IMR-90 (cell line): ENCODE data around the gene PIGC. TPM values are rescaled to one million over a fixed set of nuclear protein-coding genes. Genes with fewer than 3 reads are reported as not detected.

Source experiments
- ATAC-seq: fragments of 200-7000 bp; cut with Tn5 transposase; 2 replicates; pipeline ENCODE4 v1.9.1; 2020; ENCODE audit warnings: low read depth, mild to moderate bottlenecking, moderate library complexity
- BruUV-seq: library from RNA; stranded (reverse); fragments of 400-500 nt; replicated peaks from 2 replicates; lab custom pipeline; 2021; lab: Mats Ljungman, UMichigan
- CTCF ChIA-PET: fragments of 300-600 bp; formaldehyde crosslinking; extraction: SDS; loops from one replicate; lab custom pipeline; 2021; ENCODE audit warnings: antibody characterized with exemption; lab: Yijun Ruan, JAX
- POLR2A ChIA-PET: fragments of 300-600 bp; sonication (Branson Sonifier 250); formaldehyde crosslinking; loops from one replicate; lab custom pipeline; 2022; ENCODE audit warnings: antibody characterized with exemption; ENCODE audit not compliant: unreplicated experiment; lab: Charles Lee
- DNase-seq: peaks from one replicate; pipeline ENCODE4 v3.0.0; 2013
- H2AFZ ChIP-seq: replicated peaks from 2 replicates; pipeline ENCODE3; 2013; ENCODE audit warnings: low read length, mild to moderate bottlenecking; ENCODE audit not compliant: poor library complexity
- H2AK5ac ChIP-seq: 2 replicates; pipeline ENCODE4 v1.6.1; 2013; ENCODE audit warnings: low read depth, low read length, inconsistent platforms
- H2AK9ac ChIP-seq: replicated peaks from 2 replicates; pipeline ENCODE3; 2013; ENCODE audit warnings: mild to moderate bottlenecking, low read depth, low read length, moderate library complexity; ENCODE audit not compliant: poor library complexity
- H2BK120ac ChIP-seq: 2 replicates; pipeline ENCODE4 v1.6.1; 2013; ENCODE audit warnings: low read depth, low read length, inconsistent platforms
- H2BK15ac ChIP-seq: 3 replicates; pipeline ENCODE4 v1.6.1; 2013; ENCODE audit warnings: low read depth, low read length, inconsistent platforms
- H2BK20ac ChIP-seq: 2 replicates; pipeline ENCODE4 v1.6.1; 2013; ENCODE audit warnings: low read depth, mild to moderate bottlenecking, inconsistent platforms, low read length, moderate library complexity
- H2BK5ac ChIP-seq: 2 replicates; pipeline ENCODE4 v1.6.1; 2013; ENCODE audit warnings: mild to moderate bottlenecking, low read depth, low read length, inconsistent platforms; ENCODE audit not compliant: poor library complexity, severe bottlenecking
- H3K14ac ChIP-seq: replicated peaks from 2 replicates; pipeline ENCODE4 v1.6.1; 2013; ENCODE audit warnings: low read depth, low read length, inconsistent platforms
- H3K18ac ChIP-seq: 2 replicates; pipeline ENCODE4 v1.6.1; 2013; ENCODE audit warnings: low read depth, low read length, control low read depth
- H3K23ac ChIP-seq: 2 replicates; pipeline ENCODE4 v1.6.1; 2013; ENCODE audit warnings: low read depth, low read length, inconsistent platforms
- H3K27ac ChIP-seq: 2 replicates; pipeline ENCODE4 v1.5.1; 2013; ENCODE audit warnings: mild to moderate bottlenecking, control low read depth, low read length; ENCODE audit not compliant: insufficient read depth
- H3K27me3 ChIP-seq: 2 replicates; pipeline ENCODE4 v1.6.1; 2013; ENCODE audit warnings: low read length; ENCODE audit not compliant: control insufficient read depth, insufficient read depth
- H3K36me3 ChIP-seq: 2 replicates; pipeline ENCODE4 v1.6.1; 2013; ENCODE audit warnings: low read length, mixed read lengths; ENCODE audit not compliant: control insufficient read depth, insufficient read depth
- H3K4ac ChIP-seq: 2 replicates; pipeline ENCODE4 v1.6.1; 2013; ENCODE audit warnings: low read depth, low read length, inconsistent platforms
- H3K4me1 ChIP-seq: 2 replicates; pipeline ENCODE4 v1.6.1; 2013; ENCODE audit warnings: low read length, mixed read lengths; ENCODE audit not compliant: control insufficient read depth, insufficient read depth
- H3K4me2 ChIP-seq: 2 replicates; pipeline ENCODE4 v1.6.1; 2013; ENCODE audit warnings: low read depth, mild to moderate bottlenecking, control low read depth, low read length, moderate library complexity
- H3K4me3 ChIP-seq: 2 replicates; pipeline ENCODE4 v1.5.1; 2013; ENCODE audit warnings: low read depth, mild to moderate bottlenecking, control low read depth, low read length, moderate library complexity; ENCODE audit not compliant: insufficient read depth
- H3K56ac ChIP-seq: 2 replicates; pipeline ENCODE4 v1.6.1; 2013; ENCODE audit warnings: low read length, inconsistent platforms; ENCODE audit not compliant: insufficient read depth; ENCODE audit errors: extremely low read depth
- H3K79me1 ChIP-seq, 2 experiments: 2 replicates each; pipeline ENCODE4 v1.6.1; 2013; ENCODE audit warnings: low read length in 2 of 2, inconsistent platforms in 1 of 2, low read depth in 1 of 2
- H3K9ac ChIP-seq: 2 replicates; pipeline ENCODE4 v1.6.1; 2013; ENCODE audit warnings: low read depth, low read length, control low read depth
- H3K9me1 ChIP-seq: 2 replicates; pipeline ENCODE4 v1.6.1; 2013; ENCODE audit warnings: low read length, inconsistent platforms; ENCODE audit not compliant: insufficient read depth
- H3K9me3 ChIP-seq: 2 replicates; pipeline ENCODE4 v1.6.1; 2013; ENCODE audit warnings: low read length; ENCODE audit not compliant: control insufficient read depth, insufficient read depth
- H4K20me1 ChIP-seq: 2 replicates; pipeline ENCODE4 v1.6.1; 2013; ENCODE audit warnings: low read length, inconsistent platforms; ENCODE audit not compliant: insufficient read depth
- H4K5ac ChIP-seq: 2 replicates; pipeline ENCODE4 v1.6.1; 2013; ENCODE audit warnings: mild to moderate bottlenecking, low read depth, low read length, control low read depth
- H4K8ac ChIP-seq, 2 experiments: 2 replicates each; pipeline ENCODE4 v1.6.1; 2013; ENCODE audit warnings: low read depth in 2 of 2, low read length in 2 of 2, control low read depth in 1 of 2, inconsistent platforms in 1 of 2
- H4K91ac ChIP-seq: 2 replicates; pipeline ENCODE4 v1.6.1; 2013; ENCODE audit warnings: low read depth, low read length, inconsistent platforms; ENCODE audit not compliant: insufficient read depth
- BHLHE40 ChIP-seq: fragments of 150-350 bp; IDR thresholded peaks from 2 replicates; pipeline ENCODE4 v1.6.1; 2016; ENCODE audit warnings: mild to moderate bottlenecking, low read depth, low read length
- CHD1 ChIP-seq: IDR thresholded peaks from 2 replicates; pipeline ENCODE4 v1.6.1; 2012; ENCODE audit warnings: low read depth, low read length, improper control_type of control experiment
- ELK1 ChIP-seq: fragments of 150-350 bp; IDR thresholded peaks from 2 replicates; pipeline ENCODE4 v1.6.1; 2016; ENCODE audit warnings: low read depth, mild to moderate bottlenecking, low read length, moderate library complexity, borderline replicate concordance
- MAZ ChIP-seq: IDR thresholded peaks from 2 replicates; pipeline ENCODE4 v1.6.1; 2012; ENCODE audit warnings: low read depth, mild to moderate bottlenecking, low read length, improper control_type of control experiment, moderate library complexity, borderline replicate concordance
- RCOR1 ChIP-seq: IDR thresholded peaks from 2 replicates; pipeline ENCODE4 v1.6.1; 2012; ENCODE audit warnings: mild to moderate bottlenecking, low read length, improper control_type of control experiment; ENCODE audit not compliant: insufficient replicate concordance
- RFX5 ChIP-seq: IDR thresholded peaks from 2 replicates; pipeline ENCODE4 v1.8.0; 2012; ENCODE audit warnings: low read depth, mild to moderate bottlenecking, low read length, moderate library complexity
- WGBS, 2 experiments: methylation state at CpG; one replicate each; pipeline versions ENCODE4 v1.1.5 to v1.1.7; 2013; ENCODE audit warnings: missing lambda C conversion rate in 2 of 2; ENCODE audit not compliant: insufficient read length in 1 of 2; ENCODE audit errors: extremely low coverage in 2 of 2; 5-methylcytosine and 5-hydroxymethylcytosine counted together
- dilution Hi-C: fragments of 300-500 bp; cut with HindIII; formaldehyde crosslinking; loops from one replicate; pipeline ENCODE4 v1.14.3; 2018; ENCODE audit warnings: low sequenced_read_pairs; ENCODE audit not compliant: unreplicated experiment
- in situ Hi-C: fragments of 300-500 bp; cut with MboI; formaldehyde crosslinking; loops from 3 replicates; pipeline ENCODE4 v1.14.3; 2019; ENCODE audit warnings: low sequenced_read_pairs, inconsistent platforms, mixed read lengths
- intact Hi-C: fragments of 100-400 bp; cut with micrococcal nuclease; formaldehyde crosslinking; loops from 2 replicates; pipeline ENCODE4 v1.10.0; 2022
- polyA plus RNA-seq, 3 experiments: library from polyadenylated mRNA; depleted of rRNA; stranded (reverse); fragments of >200 nt; gene quantifications; 2 replicates each; pipeline ENCODE4 v1.2.3, GENCODE V29; 2012; ENCODE audit warnings: low replicate concordance in 1 of 3
- total RNA-seq: library from RNA; depleted of rRNA; stranded (reverse); fragments of >200 nt; gene quantifications from 2 replicates; pipeline ENCODE4 v1.2.3, GENCODE V29; 2012
- TF ChIP-seq, protein P1 (sequence below): conservative IDR thresholded peaks from 2 replicates; pipeline ENCODE4 v1.5.1; 2012; ENCODE audit warnings: mild to moderate bottlenecking, low read depth, low read length, improper control_type of control experiment

The PIGC gene
- total and polyA plus RNA-seq, 2 of the 4 experiments (the other 2 are of a cell fraction) = 14.9 to 15.8 TPM

DNA sequence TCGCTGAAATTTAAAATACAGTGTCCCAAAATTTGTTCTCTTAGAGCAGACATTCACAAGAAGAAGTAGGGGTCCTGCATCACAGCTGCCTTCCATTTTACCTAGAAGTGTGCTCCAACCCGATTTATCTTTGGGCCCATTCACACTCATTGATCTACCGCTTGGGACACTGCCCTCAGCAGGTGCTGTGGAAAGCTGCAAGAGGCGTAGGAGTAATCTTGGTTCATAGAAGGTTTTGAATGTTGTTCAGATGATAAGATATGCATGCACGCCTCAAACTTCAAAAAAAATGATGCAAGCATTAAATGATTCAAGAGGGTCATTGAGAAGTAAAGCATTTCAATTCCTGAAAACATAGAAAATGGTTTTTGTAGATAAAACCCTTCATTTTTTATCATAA is 42.0 kb downstream of the PIGC start:
- no peak overlapping the region for H4K8ac ChIP-seq
- ATAC-seq (no peak), DNase-seq (no peak)
- H2AFZ ChIP-seq = no peak overlapping the region
- H3K56ac ChIP-seq = no peak overlapping the region
- BruUV-seq = no TSS peak
- no peak overlapping the region for H4K5ac ChIP-seq
- WGBS, 2 experiments = no CpG with 5 or more reads among the region's 5 CpGs
- no peaks in the 10 kb centered on the region for H3K79me1 ChIP-seq
- H2AK9ac ChIP-seq = no peak overlapping the region
- H3K4me3 ChIP-seq = no peak overlapping the region
- no peak overlapping the region for H3K23ac ChIP-seq
- no peaks in the 10 kb centered on the region for H3K9me1 ChIP-seq
- CTCF ChIA-PET = interaction anchor here (1.0 kb wide), 1 partner anchor 398 kb away, joined by 3 read pairs; no protein-coding TSS in a partner anchor
- no peaks in the 10 kb centered on the region for H3K9me3 ChIP-seq
- POLR2A ChIA-PET = no interaction called here
- dilution Hi-C loops (no loop called here), in situ Hi-C loops (loop anchor here (25.0 kb wide), 1 partner anchor 590 kb away; no protein-coding TSS in a partner anchor), intact Hi-C loops (loop anchor here (5.0 kb wide), 1 partner anchor 600 kb away; no protein-coding TSS in a partner anchor)
- H3K4me2 ChIP-seq = no peak overlapping the region
- TF ChIP-seq MAZ (no peak), RFX5 (no peak), BHLHE40 (no peak), RCOR1 (no peak), CHD1 (no peak), ELK1 (no peak)
- TF ChIP-seq, protein P1, sequence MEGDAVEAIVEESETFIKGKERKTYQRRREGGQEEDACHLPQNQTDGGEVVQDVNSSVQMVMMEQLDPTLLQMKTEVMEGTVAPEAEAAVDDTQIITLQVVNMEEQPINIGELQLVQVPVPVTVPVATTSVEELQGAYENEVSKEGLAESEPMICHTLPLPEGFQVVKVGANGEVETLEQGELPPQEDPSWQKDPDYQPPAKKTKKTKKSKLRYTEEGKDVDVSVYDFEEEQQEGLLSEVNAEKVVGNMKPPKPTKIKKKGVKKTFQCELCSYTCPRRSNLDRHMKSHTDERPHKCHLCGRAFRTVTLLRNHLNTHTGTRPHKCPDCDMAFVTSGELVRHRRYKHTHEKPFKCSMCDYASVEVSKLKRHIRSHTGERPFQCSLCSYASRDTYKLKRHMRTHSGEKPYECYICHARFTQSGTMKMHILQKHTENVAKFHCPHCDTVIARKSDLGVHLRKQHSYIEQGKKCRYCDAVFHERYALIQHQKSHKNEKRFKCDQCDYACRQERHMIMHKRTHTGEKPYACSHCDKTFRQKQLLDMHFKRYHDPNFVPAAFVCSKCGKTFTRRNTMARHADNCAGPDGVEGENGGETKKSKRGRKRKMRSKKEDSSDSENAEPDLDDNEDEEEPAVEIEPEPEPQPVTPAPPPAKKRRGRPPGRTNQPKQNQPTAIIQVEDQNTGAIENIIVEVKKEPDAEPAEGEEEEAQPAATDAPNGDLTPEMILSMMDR = 0 out of 2 replicates have a peak, but pooled peaks have one; percentile 8
- no peak overlapping the region for H3K9ac ChIP-seq
- H3K4ac ChIP-seq = no peak overlapping the region
- no peak overlapping the region for H3K14ac ChIP-seq
- no peak overlapping the region for H3K27ac ChIP-seq
- no peak overlapping the region for H2BK120ac ChIP-seq
- H3K18ac ChIP-seq = no peak overlapping the region
- H2BK20ac ChIP-seq = no peak overlapping the region
- no peak overlapping the region for H2AK5ac ChIP-seq
- H2BK5ac ChIP-seq = no peak overlapping the region
- H3K4me1 ChIP-seq = peaks cover 3% of the 10 kb centered on the region
- no peak overlapping the region for H2BK15ac ChIP-seq
- H3K27me3 ChIP-seq = no peaks in the 10 kb centered on the region
- no peaks in the 10 kb centered on the region for H3K36me3 ChIP-seq
- H4K20me1 ChIP-seq = no peaks in the 10 kb centered on the region
- H4K91ac ChIP-seq = no peak overlapping the region
